VCaP (cell line): Measurements from ENCODE around the gene NPTN.
"Not testable (repeated sequence)": the region's sequence is repeated elsewhere in the genome, so short reads cannot be mapped to it uniquely, and the experiment has no call there.

ENCODE experiments used
- H3K27ac ChIP-seq: fragments of 450-650 bp; 2 replicates; pipeline ENCODE4 v1.5.1; 2017
- TF ChIP-seq, protein P1 (sequence below): fragments of 450-650 bp; conservative IDR thresholded peaks from 2 replicates; pipeline ENCODE4 v1.5.1; 2017; ENCODE audit warnings: mild to moderate bottlenecking, moderate library complexity

NPTN gene

DNA sequence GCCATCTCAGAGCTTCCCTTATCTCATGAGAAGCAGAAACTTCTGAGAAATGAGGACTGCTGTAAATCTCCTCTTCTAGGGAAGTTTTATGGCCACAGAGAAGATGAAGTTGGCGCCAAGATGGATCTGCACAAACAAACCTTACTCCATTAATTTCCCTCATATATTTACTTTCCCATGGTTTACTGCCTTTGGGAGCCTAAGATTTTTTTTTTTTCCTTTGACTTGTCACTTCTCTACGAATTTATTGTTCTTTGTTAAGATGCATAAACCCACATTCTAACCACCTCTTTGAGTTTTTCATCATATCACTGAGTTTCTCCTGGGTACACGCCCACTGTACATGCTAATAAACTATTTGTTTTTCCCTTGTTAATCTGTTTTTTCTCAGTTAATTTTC lies 21.5 kb upstream of the NPTN start:
- TF ChIP-seq, protein P1, sequence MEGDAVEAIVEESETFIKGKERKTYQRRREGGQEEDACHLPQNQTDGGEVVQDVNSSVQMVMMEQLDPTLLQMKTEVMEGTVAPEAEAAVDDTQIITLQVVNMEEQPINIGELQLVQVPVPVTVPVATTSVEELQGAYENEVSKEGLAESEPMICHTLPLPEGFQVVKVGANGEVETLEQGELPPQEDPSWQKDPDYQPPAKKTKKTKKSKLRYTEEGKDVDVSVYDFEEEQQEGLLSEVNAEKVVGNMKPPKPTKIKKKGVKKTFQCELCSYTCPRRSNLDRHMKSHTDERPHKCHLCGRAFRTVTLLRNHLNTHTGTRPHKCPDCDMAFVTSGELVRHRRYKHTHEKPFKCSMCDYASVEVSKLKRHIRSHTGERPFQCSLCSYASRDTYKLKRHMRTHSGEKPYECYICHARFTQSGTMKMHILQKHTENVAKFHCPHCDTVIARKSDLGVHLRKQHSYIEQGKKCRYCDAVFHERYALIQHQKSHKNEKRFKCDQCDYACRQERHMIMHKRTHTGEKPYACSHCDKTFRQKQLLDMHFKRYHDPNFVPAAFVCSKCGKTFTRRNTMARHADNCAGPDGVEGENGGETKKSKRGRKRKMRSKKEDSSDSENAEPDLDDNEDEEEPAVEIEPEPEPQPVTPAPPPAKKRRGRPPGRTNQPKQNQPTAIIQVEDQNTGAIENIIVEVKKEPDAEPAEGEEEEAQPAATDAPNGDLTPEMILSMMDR = no peak
- peak overlapping the region; percentile 84 for H3K27ac ChIP-seq

DNA sequence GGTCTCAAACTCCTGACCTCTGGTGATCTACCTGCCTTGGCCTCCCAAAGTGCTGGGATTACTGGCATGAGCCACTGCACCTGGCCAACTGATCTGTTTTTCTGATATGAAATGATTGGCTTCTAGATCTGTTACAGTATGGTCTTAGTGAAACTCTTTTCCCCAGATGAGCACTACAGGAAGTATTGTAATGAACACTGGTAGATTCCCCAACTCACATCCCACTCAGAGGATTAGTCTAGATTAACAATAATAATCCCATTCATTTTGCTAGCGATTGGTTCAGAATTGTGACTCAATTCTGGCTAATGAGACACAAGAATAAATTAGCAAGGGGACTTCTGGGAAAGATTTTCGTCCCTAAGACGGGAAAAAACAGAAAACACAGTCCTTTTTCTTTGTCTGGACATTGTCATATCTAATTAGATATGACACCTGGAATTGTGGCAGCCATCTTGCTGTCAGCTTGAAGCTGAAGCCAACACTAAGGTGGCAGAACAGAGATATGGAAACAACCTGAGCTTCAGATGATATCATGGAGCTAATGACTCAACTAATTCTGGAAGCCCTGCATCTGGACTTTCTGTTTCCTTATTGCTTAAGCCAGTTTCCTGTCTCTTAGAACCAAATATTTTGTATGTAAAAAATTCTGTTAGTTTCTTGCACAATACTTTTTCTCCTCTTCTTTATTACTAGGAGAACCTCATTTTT lies 17.4 kb upstream of the NPTN start:
- H3K27ac ChIP-seq = peak overlapping the region; percentile 18; the same call in 1 of the 2 replicates
- TF ChIP-seq, protein P1 = no peak

DNA sequence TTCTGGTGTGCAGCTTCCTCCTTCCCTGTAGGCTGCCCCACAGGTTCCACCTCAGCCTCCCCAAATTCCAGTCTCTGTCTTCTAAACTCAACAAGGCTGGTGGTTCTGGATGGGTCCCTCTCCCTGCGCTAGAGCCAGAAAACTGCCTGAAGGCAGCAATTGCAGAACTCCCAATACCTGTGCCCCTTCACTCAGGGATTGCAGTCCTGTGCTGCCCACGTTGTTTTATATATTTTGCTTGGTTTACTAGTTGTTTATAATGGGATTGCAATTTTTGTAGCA lies 14.8 kb upstream of the NPTN start:
- TF ChIP-seq, protein P1 = no peak
- peak overlapping the region; percentile 24; the same call in 1 of the 2 replicates for H3K27ac ChIP-seq

DNA sequence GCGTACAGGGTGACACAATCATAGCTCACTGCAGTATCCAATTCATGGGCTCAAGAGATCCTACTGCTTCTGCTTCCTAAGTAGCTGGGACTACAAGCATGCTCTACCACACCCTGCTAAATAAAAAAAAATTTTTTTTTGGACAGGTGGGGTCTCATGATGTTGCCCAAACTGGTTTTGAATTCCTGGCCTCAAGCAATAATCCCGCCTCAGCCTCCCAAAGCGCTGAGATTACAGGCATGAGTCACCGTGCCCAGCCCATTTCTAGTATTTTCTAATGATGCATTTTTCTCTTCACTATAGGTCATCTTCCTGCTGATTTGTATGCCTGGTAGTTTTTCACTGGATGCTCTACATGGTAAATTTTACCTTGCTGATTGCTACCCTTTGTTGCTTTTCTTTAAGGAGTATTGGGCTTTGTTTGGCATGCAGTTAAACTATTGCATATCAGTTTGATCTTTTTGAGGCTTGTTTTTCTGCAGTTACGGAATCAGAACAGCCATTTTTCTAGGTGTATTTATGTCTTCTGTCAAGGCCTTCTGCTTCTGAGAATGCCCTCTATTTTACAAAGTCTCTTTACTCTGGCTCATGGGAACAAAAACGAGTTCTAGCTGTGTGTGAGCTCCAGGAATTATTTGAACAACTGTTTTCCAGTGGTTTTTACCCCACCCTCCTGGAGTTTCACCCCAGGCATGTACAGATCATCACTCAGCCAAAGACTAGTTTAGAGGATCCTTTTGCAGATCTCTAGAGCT lies 14.2 kb upstream of the NPTN start:
- H3K27ac ChIP-seq = peak overlapping the region; percentile 24; the same call in 1 of the 2 replicates
- TF ChIP-seq, protein P1 = no peak

DNA sequence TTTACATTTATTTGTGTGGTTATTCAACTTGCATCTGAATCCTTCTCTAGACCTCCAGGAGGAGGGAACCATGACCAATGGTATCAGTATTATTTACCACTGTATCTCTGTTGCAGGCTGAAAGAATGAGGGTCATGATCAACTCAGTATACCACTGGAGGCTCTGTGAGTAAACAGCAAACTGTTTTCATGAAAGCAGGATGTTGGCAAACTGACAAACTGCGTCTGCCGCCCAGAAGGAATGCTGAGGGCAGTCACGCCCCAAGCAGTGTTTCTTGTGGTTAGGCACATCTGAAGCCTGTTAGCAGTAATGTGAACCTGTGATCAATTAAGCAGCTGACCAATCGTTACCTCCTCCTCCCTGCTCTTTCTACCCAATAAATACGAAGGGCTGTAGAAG lies 6.3 kb upstream of the NPTN start:
- not testable (repeated sequence) for H3K27ac ChIP-seq

DNA sequence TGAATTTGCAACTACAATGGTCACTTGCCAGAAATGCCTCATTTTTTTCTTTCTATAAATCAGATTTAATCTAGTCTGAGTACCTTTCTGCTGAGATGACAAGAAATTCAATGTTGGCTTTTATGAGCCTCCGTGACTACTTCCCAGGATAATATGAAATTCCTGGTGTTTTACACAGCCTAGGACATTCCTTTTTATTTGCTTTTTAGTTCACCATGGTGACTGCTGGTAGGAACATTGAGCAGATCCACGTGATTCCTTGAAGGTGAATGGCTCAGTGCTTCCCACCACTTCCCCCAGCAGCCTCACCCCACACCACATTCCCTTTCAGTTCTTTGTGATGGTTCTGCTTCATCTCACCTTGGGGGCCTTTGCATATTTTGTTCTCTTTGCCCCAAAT lies 4.3 kb upstream of the NPTN start:
- peak overlapping the region; percentile 31 for H3K27ac ChIP-seq
- TF ChIP-seq, protein P1 = no peak

DNA sequence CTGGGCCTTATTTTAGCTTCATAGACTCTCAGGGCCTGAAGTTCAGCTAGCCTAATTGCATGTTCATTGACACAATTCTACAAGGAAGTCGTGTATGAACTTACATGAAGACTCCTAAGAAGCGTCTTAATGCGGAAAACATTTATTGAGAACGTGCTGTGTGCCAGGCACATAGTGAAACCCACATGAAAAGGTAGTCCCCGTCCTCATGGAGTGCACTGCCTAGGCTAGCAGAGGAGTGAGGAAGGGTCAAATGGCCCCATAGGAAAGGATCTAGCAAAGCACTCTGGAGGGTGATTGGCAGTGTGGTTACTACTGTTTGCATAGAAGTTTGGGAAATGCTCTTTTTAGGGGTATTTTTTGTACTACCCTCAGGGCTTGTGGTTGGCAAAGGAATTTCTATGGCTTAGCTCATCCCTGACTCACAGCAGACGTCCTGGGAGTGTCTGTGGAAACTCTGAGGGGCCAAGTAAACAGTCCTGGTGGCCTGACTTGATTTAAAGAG lies 854 bp upstream of the NPTN start:
- peak overlapping the region; percentile 93 for H3K27ac ChIP-seq
- TF ChIP-seq, protein P1 = no peak

DNA sequence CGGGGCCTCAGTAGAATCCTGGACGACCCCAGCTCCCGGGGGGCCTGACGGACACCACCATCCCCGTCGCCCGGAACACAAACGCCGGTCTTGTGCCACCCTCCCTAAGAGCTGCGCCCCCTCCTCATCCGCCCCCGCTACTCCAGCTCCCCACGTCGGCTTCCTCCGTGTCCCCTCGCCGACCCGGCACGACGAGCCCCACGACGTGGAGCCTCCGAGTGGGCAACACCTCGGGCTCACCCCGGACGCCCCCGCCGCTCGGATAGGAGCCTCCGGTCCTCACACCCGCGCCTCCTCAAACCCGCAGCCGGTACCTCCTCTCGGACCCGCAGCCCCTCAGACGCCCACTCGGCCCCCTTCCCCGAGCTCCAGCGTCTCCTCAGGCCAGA lies 525 bp downstream of the NPTN start:
- peak overlapping the region; percentile 93 for H3K27ac ChIP-seq
- TF ChIP-seq, protein P1 = no peak
